ENCODE measurements around the gene CPEB4. TPM values are rescaled to one million over a fixed set of nuclear protein-coding genes. Genes with fewer than 3 reads are reported as not detected.

CPEB4 gene
- total and polyA plus RNA-seq, 10 of the 15 experiments (the other 5 are each of a cell fraction or from before 2014, with no cell fraction given), result 6.9 to 33.1 (median 20.4) TPM

GRCh38 chr5:173895401-173896165 lies 7.4 kb downstream of the CPEB4 start (continued):
- no peak for TF ChIP-seq ZNF687 (IDR thresholded peaks at IDR 0.05)
- no peak for TF ChIP-seq SUPT20H (IDR thresholded peaks at IDR 0.05; ENCODE audit: borderline replicate concordance, control insufficient read depth, low read depth, low read length)
- no peak for TF ChIP-seq ZZZ3 (IDR thresholded peaks at IDR 0.05; ENCODE audit: control insufficient read depth, insufficient read length, low read depth)

- Histone ChIP-seq H3K4me3 (no peak overlapping the region), H3K36me3 (ENCODE audit: control insufficient read depth in 2 of 2, insufficient read depth in 2 of 2, low read length in 1 of 2) (peaks cover 0 to 5% of the 10 kb centered on the region in 2 experiments; a peak in 1 of 4 replicates), H3K27me3 (replicated peaks in 1 of 2; ENCODE audit: control insufficient read depth in 2 of 2, insufficient read depth in 2 of 2, low read length in 1 of 2) (no peaks in the 10 kb centered on the region), H2AFZ (ENCODE audit: control insufficient read depth, low read depth, low read length) (no peak overlapping the region), H3K79me2 (ENCODE audit: control insufficient read depth, insufficient read depth, low read length) (peaks cover 94% of the 10 kb centered on the region), H3K9ac (ENCODE audit: control insufficient read depth, insufficient read depth, low read length) (no peak overlapping the region), H3K27ac (ENCODE audit: control insufficient read depth, insufficient read depth) (no peak overlapping the region), H3K4me2 (ENCODE audit: control insufficient read depth, insufficient read depth) (no peak overlapping the region; the same call in 1 of the 2 replicates), H3K9me3 (replicated peaks; ENCODE audit: control insufficient read depth, insufficient read depth, low read length) (no peaks in the 10 kb centered on the region; the same call in 2 of the 3 replicates), H4K20me1 (ENCODE audit: control insufficient read depth, insufficient read depth) (no peaks in the 10 kb centered on the region), H3K4me1 (ENCODE audit: control insufficient read depth, insufficient read depth, low read length) (peaks cover 5% of the 10 kb centered on the region)
- ChIA-PET CTCF (interaction anchor here (0.8 to 5.8 kb wide), 14 partner anchors 7 to 281 kb away, joined by 3 to 40 read pairs (median 5); no protein-coding TSS in a partner anchor), SMC1A (ENCODE audit: uncharacterized antibody, unreplicated experiment) (interaction anchor here (0.7 to 17.4 kb wide), 11 partner anchors 7 to 263 kb away, joined by 3 to 361 read pairs (median 9); partner anchors contain the start of gene CPEB4), POLR2A (interaction anchor here (1.0 to 16.1 kb wide), 8 partner anchors 9 to 213 kb away, joined by 3 to 240 read pairs (median 7); partner anchors contain the start of gene CPEB4), RAD21 (ENCODE audit: unreplicated experiment) (interaction anchor here (0.7 to 17.9 kb wide), 12 partner anchors 7 to 280 kb away, joined by 3 to 395 read pairs (median 8); partner anchors contain the start of genes BOD1 and CPEB4)
- intact Hi-C loops (cut with micrococcal nuclease; ENCODE audit: unreplicated experiment), result loop anchor here (2.0 kb wide), 1 partner anchor 20 kb away; no protein-coding TSS in a partner anchor
- no TSS peak for BruUV-seq (replicated peaks)
- no peak for FAIRE-seq
- 98% methylated on average over 4 of the region's 4 CpGs for WGBS (ENCODE audit: insufficient coverage, insufficient replicate concordance, low lambda C conversion rate, missing lambda C conversion rate)
- ATAC-seq, result no peak
- in situ Hi-C loops (cut with MboI), result no loop called here
- DNase-seq (ENCODE audit: low read depth, low spot score), result no peak
- TF ChIP-seq, protein P1, sequence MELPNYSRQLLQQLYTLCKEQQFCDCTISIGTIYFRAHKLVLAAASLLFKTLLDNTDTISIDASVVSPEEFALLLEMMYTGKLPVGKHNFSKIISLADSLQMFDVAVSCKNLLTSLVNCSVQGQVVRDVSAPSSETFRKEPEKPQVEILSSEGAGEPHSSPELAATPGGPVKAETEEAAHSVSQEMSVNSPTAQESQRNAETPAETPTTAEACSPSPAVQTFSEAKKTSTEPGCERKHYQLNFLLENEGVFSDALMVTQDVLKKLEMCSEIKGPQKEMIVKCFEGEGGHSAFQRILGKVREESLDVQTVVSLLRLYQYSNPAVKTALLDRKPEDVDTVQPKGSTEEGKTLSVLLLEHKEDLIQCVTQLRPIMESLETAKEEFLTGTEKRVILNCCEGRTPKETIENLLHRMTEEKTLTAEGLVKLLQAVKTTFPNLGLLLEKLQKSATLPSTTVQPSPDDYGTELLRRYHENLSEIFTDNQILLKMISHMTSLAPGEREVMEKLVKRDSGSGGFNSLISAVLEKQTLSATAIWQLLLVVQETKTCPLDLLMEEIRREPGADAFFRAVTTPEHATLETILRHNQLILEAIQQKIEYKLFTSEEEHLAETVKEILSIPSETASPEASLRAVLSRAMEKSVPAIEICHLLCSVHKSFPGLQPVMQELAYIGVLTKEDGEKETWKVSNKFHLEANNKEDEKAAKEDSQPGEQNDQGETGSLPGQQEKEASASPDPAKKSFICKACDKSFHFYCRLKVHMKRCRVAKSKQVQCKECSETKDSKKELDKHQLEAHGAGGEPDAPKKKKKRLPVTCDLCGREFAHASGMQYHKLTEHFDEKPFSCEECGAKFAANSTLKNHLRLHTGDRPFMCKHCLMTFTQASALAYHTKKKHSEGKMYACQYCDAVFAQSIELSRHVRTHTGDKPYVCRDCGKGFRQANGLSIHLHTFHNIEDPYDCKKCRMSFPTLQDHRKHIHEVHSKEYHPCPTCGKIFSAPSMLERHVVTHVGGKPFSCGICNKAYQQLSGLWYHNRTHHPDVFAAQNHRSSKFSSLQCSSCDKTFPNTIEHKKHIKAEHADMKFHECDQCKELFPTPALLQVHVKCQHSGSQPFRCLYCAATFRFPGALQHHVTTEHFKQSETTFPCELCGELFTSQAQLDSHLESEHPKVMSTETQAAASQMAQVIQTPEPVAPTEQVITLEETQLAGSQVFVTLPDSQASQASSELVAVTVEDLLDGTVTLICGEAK (IDR thresholded peaks at IDR 0.05; ENCODE audit: borderline replicate concordance), result no peak
- TF ChIP-seq EED (IDR thresholded peaks at IDR 0.05; ENCODE audit: low read depth) (no peak), ZSCAN29 (IDR thresholded peaks at IDR 0.05) (no peak), FOS (IDR thresholded peaks at IDR 0.05; ENCODE audit: borderline replicate concordance, extremely low read depth, insufficient read length) (no peak), EP300 (IDR thresholded peaks at IDR 0.05; ENCODE audit: borderline replicate concordance in 1 of 2, control insufficient read depth in 1 of 2, low read depth in 2 of 2, low read length in 2 of 2) (no peak)
- TF ChIP-seq, protein P2, sequence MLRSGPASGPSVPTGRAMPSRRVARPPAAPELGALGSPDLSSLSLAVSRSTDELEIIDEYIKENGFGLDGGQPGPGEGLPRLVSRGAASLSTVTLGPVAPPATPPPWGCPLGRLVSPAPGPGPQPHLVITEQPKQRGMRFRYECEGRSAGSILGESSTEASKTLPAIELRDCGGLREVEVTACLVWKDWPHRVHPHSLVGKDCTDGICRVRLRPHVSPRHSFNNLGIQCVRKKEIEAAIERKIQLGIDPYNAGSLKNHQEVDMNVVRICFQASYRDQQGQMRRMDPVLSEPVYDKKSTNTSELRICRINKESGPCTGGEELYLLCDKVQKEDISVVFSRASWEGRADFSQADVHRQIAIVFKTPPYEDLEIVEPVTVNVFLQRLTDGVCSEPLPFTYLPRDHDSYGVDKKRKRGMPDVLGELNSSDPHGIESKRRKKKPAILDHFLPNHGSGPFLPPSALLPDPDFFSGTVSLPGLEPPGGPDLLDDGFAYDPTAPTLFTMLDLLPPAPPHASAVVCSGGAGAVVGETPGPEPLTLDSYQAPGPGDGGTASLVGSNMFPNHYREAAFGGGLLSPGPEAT (IDR thresholded peaks at IDR 0.05; ENCODE audit: low read depth), result no peak
Measured at GRCh38 chr5:173896631-173897030, 8.5 kb downstream of the CPEB4 start.
